Kidney (tissue), 14 donors: Measurements from ENCODE around the gene ADGRV1. TPM values are rescaled to one million over a fixed set of nuclear protein-coding genes. Genes with fewer than 3 reads are reported as not detected.
A peak's percentile ranks its signal among the peaks of the same experiment; 100 is the strongest.
"Not testable (repeated sequence)": the region's sequence is repeated elsewhere in the genome, so short reads cannot be mapped to it uniquely, and the experiment has no call there.

Experiments
- DNase-seq, 5 donors: peaks; one replicate each; pipeline ENCODE4 v3.0.0-alpha.2; 2013 to 2020
- FAIRE-seq: peaks from 2 replicates; lab custom pipeline; 2012; peaks lifted over from hg19 to GRCh38; lab: Jason Lieb, UNC
- H3K27ac ChIP-seq, 2 donors: one replicate each; pipeline ENCODE4 v1.7.0; 2013; ENCODE audit warnings: low read depth in 2 of 2, low read length in 2 of 2, inconsistent platforms in 1 of 2
- H3K27me3 ChIP-seq: one replicate; pipeline ENCODE4 v1.7.1; 2013; ENCODE audit warnings: low read length, inconsistent platforms; ENCODE audit not compliant: control insufficient read depth, insufficient read depth
- H3K36me3 ChIP-seq, 3 donors: one replicate each; pipeline versions ENCODE4 v1.7.0 to v1.7.1; 2013; ENCODE audit warnings: low read length in 3 of 3, control low read depth in 1 of 3, inconsistent platforms in 1 of 3; ENCODE audit not compliant: insufficient read depth in 3 of 3, control insufficient read depth in 2 of 3
- H3K4me1 ChIP-seq, 3 donors: one replicate each; pipeline versions ENCODE4 v1.7.0 to v1.7.1; 2013; ENCODE audit warnings: low read length in 3 of 3, inconsistent platforms in 1 of 3, low read depth in 1 of 3; ENCODE audit not compliant: control insufficient read depth in 2 of 3, insufficient read depth in 2 of 3
- H3K4me3 ChIP-seq, 3 donors: one replicate each; pipeline versions ENCODE4 v1.7.0 to v1.8.1; 2013; ENCODE audit warnings: low read length in 3 of 3, control low read depth in 1 of 3, inconsistent platforms in 1 of 3
- H3K9ac ChIP-seq, 3 donors: one replicate each; pipeline versions ENCODE4 v1.7.0 to v1.7.1; 2013; ENCODE audit warnings: low read length in 3 of 3, control low read depth in 1 of 3, inconsistent platforms in 1 of 3
- H3K9me3 ChIP-seq, 3 donors: one replicate each; pipeline versions ENCODE4 v1.7.0 to v1.7.1; 2013; ENCODE audit warnings: low read length in 3 of 3, control low read depth in 1 of 3, inconsistent platforms in 1 of 3; ENCODE audit not compliant: control insufficient read depth in 2 of 3, insufficient read depth in 1 of 3
- CTCF ChIP-seq: IDR thresholded peaks from 3 replicates; pipeline ENCODE4 v1.5.1; 2012; ENCODE audit warnings: mild to moderate bottlenecking, moderate library complexity, borderline replicate concordance; ENCODE audit not compliant: insufficient read depth; ENCODE audit errors: extremely low read depth
- intact Hi-C: fragments of 100-400 bp; cut with DNase I; formaldehyde crosslinking; loops from one replicate; pipeline ENCODE4 v1.11.1; 2022
- polyA plus RNA-seq: library from polyadenylated mRNA; stranded (reverse); fragments of 350-450 nt; fragmentation: Illumina TruSeq; extraction: RNeasy Lipid Tissue Mini Kit (QIAGEN cat#74804); gene quantifications from one replicate; pipeline ENCODE4 v1.2.3, GENCODE V29; 2014; ENCODE audit warnings: low read depth, low replicate concordance; ENCODE audit not compliant: insufficient read depth
- total RNA-seq: library from RNA; stranded (reverse); fragmentation: NEBNext Ultra II Directional; extraction: Animal tissue kit (Norgen Biotek cat#: 25700); gene quantifications from one replicate; pipeline ENCODE4 v1.2.1, GENCODE V29; 2021
- donor health status: control.
- donor health status: control.
- donor health status: control.
- donor health status: control.
- donor health status: control.
- donor health status: DM: yes; HTN: yes; CAD: no.
- donor health status: Normal renal cell carcinoma (clear cell type).

The ADGRV1 gene
- total and polyA plus RNA-seq, 2 donors from 2014 or later: 7.0 to 7.3 TPM

- Histone ChIP-seq H3K27me3 (no peaks in the 10 kb centered on the region), H3K9ac (no peak overlapping the region), H3K36me3 (no peaks in the 10 kb centered on the region), H3K4me3 (no peak overlapping the region), H3K4me1 (no peaks in the 10 kb centered on the region), H3K9me3 (no peaks in the 10 kb centered on the region), H3K27ac (no peak overlapping the region)
- DNase-seq (no peak), FAIRE-seq (no peak)
- no peak for TF ChIP-seq CTCF
- intact Hi-C loops: no loop called here
Measured at GRCh38 chr5:91042936-91043255, 484.3 kb downstream of the ADGRV1 start.

GRCh38 chr5:91048073-91048472 is 489.5 kb downstream of the ADGRV1 start:
- Histone ChIP-seq H3K4me3 (no peak overlapping the region), H3K9me3 (no peaks in the 10 kb centered on the region), H3K36me3 (no peaks in the 10 kb centered on the region), H3K9ac (no peak overlapping the region), H3K4me1 (no peaks in the 10 kb centered on the region), H3K27ac (no peak overlapping the region), H3K27me3 (no peaks in the 10 kb centered on the region)
- intact Hi-C loops: no loop called here
- DNase-seq (no peak), FAIRE-seq (no peak)
- no peak for TF ChIP-seq CTCF

GRCh38 chr5:91049112-91049511 is 490.5 kb downstream of the ADGRV1 start:
- Histone ChIP-seq H3K4me1 (peaks cover 0 to 3% (median 0%) of the 10 kb centered on the region in 3 donors), H3K36me3 (no peaks in the 10 kb centered on the region), H3K4me3 (no peak overlapping the region), H3K27ac (no peak overlapping the region), H3K9me3 (no peaks in the 10 kb centered on the region), H3K27me3 (no peaks in the 10 kb centered on the region), H3K9ac (no peak overlapping the region)
- no peak for DNase-seq
- intact Hi-C loops: no loop called here
- TF ChIP-seq CTCF: no peak
- no peak for FAIRE-seq

- no peak overlapping the region for H3K27ac ChIP-seq
- peaks cover 0 to 3% (median 0%) of the 10 kb centered on the region in 3 donors for H3K4me1 ChIP-seq
- H3K36me3 ChIP-seq: no peaks in the 10 kb centered on the region
- DNase-seq (no peak), FAIRE-seq (no peak)
- no peak overlapping the region for H3K9ac ChIP-seq
- H3K27me3 ChIP-seq: no peaks in the 10 kb centered on the region
- no peak for TF ChIP-seq CTCF
- intact Hi-C loops: no loop called here
- no peaks in the 10 kb centered on the region for H3K9me3 ChIP-seq
- H3K4me3 ChIP-seq: no peak overlapping the region
Measured at GRCh38 chr5:91049800-91050199, 491.2 kb downstream of the ADGRV1 start.

GRCh38 chr5:91052411-91052810 is 493.8 kb downstream of the ADGRV1 start:
- H3K4me3 ChIP-seq, H3K27me3 ChIP-seq, FAIRE-seq, H3K36me3 ChIP-seq, intact Hi-C loops, H3K9ac ChIP-seq, H3K4me1 ChIP-seq, H3K9me3 ChIP-seq, DNase-seq: not testable (repeated sequence)
- H3K27ac ChIP-seq: peak overlapping the region in 1 of 2 donors; percentile 10
